ENCODE measurements around the gene ST6GALNAC6.
A peak's percentile ranks its signal among the peaks of the same experiment; 100 is the strongest.

The ST6GALNAC6 gene

GRCh38 chr9:127899128-127899943, at the start of gene ST6GALNAC6:
Gene ST6GALNAC6 (minus strand): TSS chr9:127899603. CDS start chr9:127897981, 1,622 bp downstream.
- DNase-seq: peak; percentile 80

- DNase-seq: no peak
These were observed 48.7 kb upstream of the ST6GALNAC6 start for GRCh38 chr9:127947841-127948710.

- DNase-seq: no peak
These were observed 47.3 kb upstream of the ST6GALNAC6 start for GRCh38 chr9:127946728-127947127.

GRCh38 chr9:127945942-127946341, 46.5 kb upstream of the ST6GALNAC6 start:
- no peak for DNase-seq

- DNase-seq: no peak
These were observed 45.9 kb upstream of the ST6GALNAC6 start for GRCh38 chr9:127945338-127945737.

GRCh38 chr9:127944586-127945218, 45.3 kb upstream of the ST6GALNAC6 start:
- no peak for DNase-seq

GRCh38 chr9:127943731-127944144, 44.3 kb upstream of the ST6GALNAC6 start:
- DNase-seq: peak; percentile 83

GRCh38 chr9:127943011-127943662, 43.7 kb upstream of the ST6GALNAC6 start:
- no peak for DNase-seq

GRCh38 chr9:127942216-127943010, 43.0 kb upstream of the ST6GALNAC6 start:
- DNase-seq: peak; percentile 72

- DNase-seq: no peak
These were observed 42.5 kb upstream of the ST6GALNAC6 start for GRCh38 chr9:127941961-127942215.

GRCh38 chr9:127941062-127941960, 41.9 kb upstream of the ST6GALNAC6 start:
- no peak for DNase-seq

GRCh38 chr9:127940593-127940992, 41.2 kb upstream of the ST6GALNAC6 start:
- peak; percentile 20 for DNase-seq

- no peak for DNase-seq
These were observed 38.9 kb upstream of the ST6GALNAC6 start for GRCh38 chr9:127938298-127938690.

GRCh38 chr9:127937388-127938297, 38.2 kb upstream of the ST6GALNAC6 start, which contains the start of gene DPM2:
Gene DPM2 (minus strand): TSS chr9:127937854. CDS start chr9:127937820, 34 bp downstream.
- peak; percentile 92 for DNase-seq

- DNase-seq: peak; percentile 50
These were observed 37.6 kb upstream of the ST6GALNAC6 start for GRCh38 chr9:127937056-127937387.

GRCh38 chr9:127936347-127936852, 37.0 kb upstream of the ST6GALNAC6 start:
- no peak for DNase-seq

- peak; percentile 31 for DNase-seq
These were observed 36.4 kb upstream of the ST6GALNAC6 start for GRCh38 chr9:127935765-127936221.

- no peak for DNase-seq
These were observed 35.6 kb upstream of the ST6GALNAC6 start for GRCh38 chr9:127934986-127935385.

GRCh38 chr9:127934248-127934647, 34.8 kb upstream of the ST6GALNAC6 start:
- DNase-seq: no peak
